K562 (cell line): ENCODE measurements around the gene VPS33B. TPM values are rescaled to one million over a fixed set of nuclear protein-coding genes. Genes with fewer than 3 reads are reported as not detected.

Experiments
- ATAC-seq: fragments of 200-7000 bp; cut with Tn5 transposase; 3 replicates; pipeline ENCODE4 v1.9.1; 2020; ENCODE audit warnings: moderate library complexity
- BruUV-seq: library from RNA; stranded (reverse); fragments of 400-500 nt; replicated peaks from 2 replicates; lab custom pipeline; 2021; lab: Mats Ljungman, UMichigan
- CTCF ChIA-PET: fragments of 300-600 bp; formaldehyde crosslinking; extraction: SDS; loops from one replicate; lab custom pipeline; 2021; ENCODE audit warnings: low intra/inter-chr PET ratio; lab: Yijun Ruan, JAX
- POLR2A ChIA-PET: fragments of 300-600, 350-650 bp; sonication (Branson Sonifier 250); formaldehyde crosslinking; extraction: SDS; loops from one replicate; lab custom pipeline; 2021; ENCODE audit warnings: antibody characterized with exemption, inconsistent platforms; lab: Yijun Ruan, JAX
- DNase-seq, 4 experiments: peaks; one replicate each; pipeline versions ENCODE4 v3.0.0 to v3.0.0-alpha.2; 2011 to 2018; ENCODE audit warnings: low spot score in 3 of 4, mixed read lengths in 3 of 4; ENCODE audit errors: extremely low read depth in 1 of 4
- FAIRE-seq: peaks from 2 replicates; lab custom pipeline; 2011; peaks lifted over from hg19 to GRCh38; lab: Jason Lieb, UNC
- H2AFZ ChIP-seq: 2 replicates; pipeline ENCODE4 v1.6.0; 2011; ENCODE audit warnings: low read depth, low read length, control low read depth, inconsistent platforms
- H3K27ac ChIP-seq: fragments of 200-600 bp; 3 replicates; pipeline ENCODE4 v1.8.0; 2011; ENCODE audit warnings: low read depth, mild to moderate bottlenecking, control low read depth, inconsistent platforms, low read length, moderate library complexity, mixed read lengths; ENCODE audit errors: extremely low read depth
- H3K27me3 ChIP-seq, 2 experiments: fragments of 300-600 bp in 1 of 2; 2 replicates in 1 of 2; 3 replicates in 1 of 2; pipeline versions ENCODE4 v1.6.0 to v1.8.0; 2011; ENCODE audit warnings: inconsistent platforms in 2 of 2, low read length in 2 of 2, mild to moderate bottlenecking in 1 of 2, mixed read lengths in 1 of 2, moderate library complexity in 1 of 2; ENCODE audit not compliant: control insufficient read depth in 2 of 2, insufficient read depth in 2 of 2
- H3K36me3 ChIP-seq: fragments of 300-600 bp; 3 replicates; pipeline ENCODE4 v1.8.0; 2011; ENCODE audit warnings: mild to moderate bottlenecking, low read length, inconsistent platforms; ENCODE audit not compliant: control insufficient read depth, insufficient read depth
- H3K4me1 ChIP-seq, 2 experiments: fragments of 200-600 bp in 1 of 2; replicated peaks in 1 of 2; 2 replicates in 1 of 2; 3 replicates in 1 of 2; pipeline versions ENCODE4 v1.5.1 to v1.8.0; 2011; ENCODE audit warnings: inconsistent platforms in 2 of 2, low read length in 2 of 2, mild to moderate bottlenecking in 1 of 2, mixed read lengths in 1 of 2, moderate library complexity in 1 of 2; ENCODE audit not compliant: control insufficient read depth in 2 of 2, insufficient read depth in 2 of 2
- H3K4me2 ChIP-seq: 2 replicates; pipeline ENCODE4 v1.6.1; 2011; ENCODE audit warnings: low read length, control low read depth, inconsistent platforms, mixed read lengths; ENCODE audit not compliant: insufficient read depth
- H3K4me3 ChIP-seq: fragments of 200-600 bp; sonication (generic), shearing (Covaris generic); 2 replicates; pipeline ENCODE4 v1.5.1; 2016; ENCODE audit warnings: control low read depth, inconsistent platforms
- H3K79me2 ChIP-seq: fragments of 200-600 bp; 3 replicates; pipeline ENCODE4 v1.8.0; 2011; ENCODE audit warnings: low read length, inconsistent platforms; ENCODE audit not compliant: control insufficient read depth, insufficient read depth
- H3K9ac ChIP-seq, 2 experiments: 2 replicates each; pipeline versions ENCODE4 v1.6.0 to v1.6.1; 2011; ENCODE audit warnings: low read depth in 2 of 2, low read length in 2 of 2, control low read depth in 1 of 2, inconsistent platforms in 1 of 2, mild to moderate bottlenecking in 1 of 2, mixed read lengths in 1 of 2; ENCODE audit not compliant: insufficient read depth in 1 of 2
- H3K9me1 ChIP-seq: one replicate; pipeline ENCODE4 v1.6.0; 2011; ENCODE audit warnings: inconsistent platforms, mild to moderate bottlenecking, low read length, moderate library complexity; ENCODE audit not compliant: control insufficient read depth, insufficient read depth
- H3K9me3 ChIP-seq: replicated peaks from 2 replicates; pipeline ENCODE4 v1.5.1; 2011; ENCODE audit warnings: low read depth, low read length, inconsistent platforms; ENCODE audit not compliant: control insufficient read depth, insufficient read depth
- H4K20me1 ChIP-seq: replicated peaks from 2 replicates; pipeline ENCODE4 v1.6.1; 2011; ENCODE audit warnings: low read length, inconsistent platforms, mixed read lengths; ENCODE audit not compliant: control insufficient read depth, insufficient read depth
- EGR1 ChIP-seq: fragments of 450-650 bp; conservative IDR thresholded peaks from 2 replicates; pipeline ENCODE4 v1.6.1; 2017; ENCODE audit warnings: mild to moderate bottlenecking
- NONO ChIP-seq, 2 experiments: fragments of 200-400 bp in 1 of 2; fragments of 450-650 bp in 1 of 2; formaldehyde crosslinking in 1 of 2; IDR thresholded peaks; 2 replicates each; pipeline ENCODE4 v1.6.1; 2017; ENCODE audit warnings: low read depth in 2 of 2, mild to moderate bottlenecking in 2 of 2, moderate library complexity in 2 of 2, low read length in 1 of 2
- XRCC5 ChIP-seq: fragments of 200-400 bp; formaldehyde crosslinking; IDR thresholded peaks from 2 replicates; pipeline ENCODE4 v1.6.1; 2017; ENCODE audit warnings: low read depth, mild to moderate bottlenecking, low read length
- ZNF121 ChIP-seq: sonication (generic); formaldehyde crosslinking; conservative IDR thresholded peaks from 2 replicates; pipeline ENCODE4 v1.8.0; 2022; ENCODE audit warnings: missing genetic modification reagents
- ZNF134 ChIP-seq: fragments of 250-450 bp; sonication (Bioruptor Pico); conservative IDR thresholded peaks from 2 replicates; pipeline ENCODE4 v1.4.0; 2020
- ZNF384 ChIP-seq: IDR thresholded peaks from 2 replicates; pipeline ENCODE4 v1.6.1; 2012; ENCODE audit warnings: low read depth, low read length, improper control_type of control experiment
- WGBS: fragments of 100-300 bp; shearing (Covaris generic); methylation state at CpG from one replicate; pipeline ENCODE4 v1.1.6; 2016; ENCODE audit warnings: low coverage, mixed read lengths; ENCODE audit not compliant: insufficient coverage; ENCODE audit errors: missing lambda C conversion rate; 5-methylcytosine and 5-hydroxymethylcytosine counted together
- in situ Hi-C: fragments of 300-500 bp; cut with MboI; formaldehyde crosslinking; loops from 4 replicates; pipeline ENCODE4 v1.15.0; 2018; ENCODE audit warnings: inconsistent platforms, mixed read lengths
- intact Hi-C: fragments of 100-400 bp; cut with micrococcal nuclease; formaldehyde crosslinking; loops from 2 replicates; pipeline ENCODE4 v1.14.2; 2022
- polyA plus RNA-seq, 8 experiments: library from polyadenylated mRNA; depleted of rRNA in 4 of 8; stranded (reverse) in 5 of 8; unstranded in 3 of 8; fragments of >200 nt; fragmentation: Nextera tagmentation in 2 of 8; fragmentation: Illumina TruSeq in 1 of 8; extraction: Ambion mirVana in 2 of 8; extraction: Trizol in 1 of 8; gene quantifications; 2 replicates each; pipeline versions ENCODE4 v1.2.1 to v1.2.3, GENCODE V29; 2011 to 2014; ENCODE audit warnings: inconsistent platforms in 1 of 8, missing spikeins in 1 of 8
- total RNA-seq, 7 experiments: library from RNA; depleted of rRNA in 6 of 7; stranded (reverse); fragments of >200 nt in 6 of 7; fragmentation: Illumina TruSeq in 2 of 7; extraction: Trizol in 2 of 7; gene quantifications; 2 replicates each; pipeline versions ENCODE4 v1.2.1 to v1.2.3, GENCODE V29; 2011 to 2021; ENCODE audit warnings: low replicate concordance in 1 of 7
- TF ChIP-seq, protein P1 (sequence below): sonication (generic); formaldehyde crosslinking; IDR thresholded peaks from 2 replicates; pipeline ENCODE4 v1.8.1; 2023; ENCODE audit warnings: mild to moderate bottlenecking, missing genetic modification reagents

VPS33B gene
- total and polyA plus RNA-seq, 9 of the 15 experiments (the other 6 are each of a cell fraction or from before 2014, with no cell fraction given): 9.4 to 25.5 (median 14.8) TPM

DNA sequence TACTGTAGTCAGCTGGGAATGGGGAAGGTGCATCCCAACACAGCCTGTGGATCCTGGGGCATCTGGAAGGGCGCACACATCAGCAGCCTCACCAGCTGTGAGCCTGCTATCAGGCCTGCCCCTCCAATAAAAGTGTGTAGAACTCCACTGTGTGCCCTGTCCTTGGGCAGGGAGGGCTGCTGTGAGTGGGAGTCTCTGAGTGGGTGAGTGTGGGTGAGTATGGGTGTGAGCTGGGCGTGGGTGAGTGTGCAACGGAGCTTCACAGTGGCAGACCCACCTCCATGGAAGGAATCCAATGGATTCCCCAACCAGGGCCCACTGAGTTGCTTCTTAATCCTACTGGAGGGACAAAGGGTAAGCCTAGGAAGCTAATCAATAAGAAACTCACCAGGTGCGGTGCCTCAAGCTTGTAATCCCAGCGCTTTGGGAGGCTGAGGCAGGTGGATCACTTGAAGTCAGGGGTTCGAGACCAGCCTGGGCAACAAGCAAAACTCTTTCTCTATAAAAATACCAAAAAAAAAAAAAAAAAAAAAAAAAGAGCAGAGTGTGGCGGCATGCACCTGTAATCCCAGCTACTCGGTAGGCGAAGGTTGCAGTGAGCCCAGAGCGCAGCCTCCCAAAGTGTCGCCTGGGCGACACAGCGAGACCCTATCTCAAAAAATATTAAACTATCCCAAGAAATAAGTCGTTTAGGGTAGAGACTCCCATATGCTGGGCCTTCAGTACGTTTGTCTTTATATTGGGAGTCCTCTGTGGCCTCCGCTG, 68.3 kb downstream of the VPS33B start:
- TF ChIP-seq EGR1 (0 out of 2 replicates have a peak, but pooled peaks have one; percentile 26), ZNF384 (peak; percentile 22; the same call in 1 of the 2 replicates), NONO (IDR thresholded peaks at IDR 0.05; ENCODE audit: low read depth in 2 of 2, low read length in 1 of 2) (no peak), ZNF121 (CRISPR knock-in tag) (0 out of 2 replicates have a peak, but pooled peaks have one; percentile 20), XRCC5 (0 out of 2 replicates have a peak, but pooled peaks have one; percentile 21), ZNF134 (CRISPR knock-in tag) (no peak)
- TF ChIP-seq, protein P1, sequence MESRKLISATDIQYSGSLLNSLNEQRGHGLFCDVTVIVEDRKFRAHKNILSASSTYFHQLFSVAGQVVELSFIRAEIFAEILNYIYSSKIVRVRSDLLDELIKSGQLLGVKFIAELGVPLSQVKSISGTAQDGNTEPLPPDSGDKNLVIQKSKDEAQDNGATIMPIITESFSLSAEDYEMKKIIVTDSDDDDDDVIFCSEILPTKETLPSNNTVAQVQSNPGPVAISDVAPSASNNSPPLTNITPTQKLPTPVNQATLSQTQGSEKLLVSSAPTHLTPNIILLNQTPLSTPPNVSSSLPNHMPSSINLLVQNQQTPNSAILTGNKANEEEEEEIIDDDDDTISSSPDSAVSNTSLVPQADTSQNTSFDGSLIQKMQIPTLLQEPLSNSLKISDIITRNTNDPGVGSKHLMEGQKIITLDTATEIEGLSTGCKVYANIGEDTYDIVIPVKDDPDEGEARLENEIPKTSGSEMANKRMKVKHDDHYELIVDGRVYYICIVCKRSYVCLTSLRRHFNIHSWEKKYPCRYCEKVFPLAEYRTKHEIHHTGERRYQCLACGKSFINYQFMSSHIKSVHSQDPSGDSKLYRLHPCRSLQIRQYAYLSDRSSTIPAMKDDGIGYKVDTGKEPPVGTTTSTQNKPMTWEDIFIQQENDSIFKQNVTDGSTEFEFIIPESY (CRISPR knock-in tag): peak; percentile 64
- in situ Hi-C loops: no loop called here
- Histone ChIP-seq H3K36me3 (peaks cover 63% of the 10 kb centered on the region), H3K27me3 (no peaks in the 10 kb centered on the region), H3K9me3 (no peaks in the 10 kb centered on the region), H3K4me2 (peak overlapping the region; percentile 79), H3K4me1 (peaks cover 18 to 57% of the 10 kb centered on the region in 2 experiments; a peak in 4 of 5 replicates), H4K20me1 (no peaks in the 10 kb centered on the region), H3K27ac (peak overlapping the region; percentile 95; the same call in 2 of the 3 replicates), H2AFZ (no peak overlapping the region), H3K79me2 (peaks cover 27% of the 10 kb centered on the region), H3K9me1 (peaks cover 3% of the 10 kb centered on the region), H3K4me3 (0 out of 2 replicates have a peak overlapping the region, but pooled peaks have one; percentile 50), H3K9ac (peak overlapping the region; percentile 84 to 92; a peak in 3 of 4 replicates)
- DNase-seq (no peak), FAIRE-seq (no peak), ATAC-seq (no peak)
- intact Hi-C loops: no loop called here
- CTCF ChIA-PET: no interaction called here
- BruUV-seq: no TSS peak
- 64% methylated on average over 15 of the region's 16 CpGs for WGBS
- POLR2A ChIA-PET: interaction anchor here (0.6 to 2.6 kb wide), 20 partner anchors 8 to 311 kb away, joined by 3 to 14 read pairs (median 4); partner anchors contain the start of genes HDDC3, UNC45A and VPS33B
